Subcutaneous preadipocyte (primary cell): ENCODE measurements around the gene HPCAL1. TPM values are rescaled to one million over a fixed set of nuclear protein-coding genes. Genes with fewer than 3 reads are reported as not detected.

Experiments used
- small RNA-seq: library from RNA; depleted of rRNA; stranded (forward); fragments of <200 nt; gene quantifications from one replicate; pipeline ENCODE3, GENCODE V24; 2012
- total RNA-seq: library from RNA; depleted of rRNA; stranded (reverse); fragments of >200 nt; gene quantifications from 2 replicates; pipeline ENCODE4 v1.2.3, GENCODE V29; 2012

The HPCAL1 gene
- 23.1 and 87.2 TPM in 2 replicates for total RNA-seq

GRCh38 chr2:10302479-10303180, at the start of gene HPCAL1:
TSS of gene HPCAL1 (plus strand) at chr2:10302904. CDS start at chr2:10419758, 116,854 bp downstream.

GRCh38 chr2:10447895-10448575, 145.3 kb downstream of the HPCAL1 start, which contains the start of gene ODC1:
TSS of gene ODC1 (minus strand) at chr2:10448327. CDS start at chr2:10445032, 3,295 bp downstream.

Small RNA genes within 50 kb of the gene (small RNA-seq; reads per million reads assigned to genes)
- gene RF00432 = not detected
- not detected for gene RN7SL66P
- 44.5 reads per million, percentile 98 among the genes with 10 or more reads in this experiment for gene SNORA80B

Other genes with a start within 250 kb of the HPCAL1 start
- 0.20 and 0.37 TPM in 2 replicates for gene CYS1, start 222.5 kb upstream of the HPCAL1 start, total RNA-seq
- gene RRM2, start 180.2 kb upstream of the HPCAL1 start, total RNA-seq = 38.2 and 71.6 TPM in 2 replicates
- gene ODC1, start 145.4 kb downstream of the HPCAL1 start, total RNA-seq = 154 and 280 TPM in 2 replicates